ENCODE results near the gene STXBP5.

The STXBP5 gene

DNA sequence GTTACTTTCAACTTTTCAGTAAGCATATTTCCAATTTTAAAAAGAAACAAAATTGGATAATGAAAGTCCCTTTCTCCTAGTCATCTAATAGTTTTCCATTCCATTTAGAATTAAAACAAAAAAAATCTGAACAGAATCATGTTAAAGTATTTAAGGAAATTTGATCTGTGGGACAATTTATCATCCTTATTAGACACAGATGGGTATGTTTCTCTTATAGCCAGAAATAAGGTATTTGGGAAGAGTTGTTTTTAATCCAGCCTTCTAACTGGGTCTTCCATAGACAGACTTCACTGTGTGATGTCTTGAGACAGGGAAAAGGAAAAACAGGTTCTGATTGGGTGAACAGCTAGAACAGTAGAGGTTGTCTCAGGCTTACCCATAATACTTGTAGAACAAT, 39.5 kb upstream of the STXBP5 start:
- no peaks in the 10 kb centered on the region for H3K36me3 ChIP-seq (ENCODE audit: control insufficient read depth, insufficient read depth, low read length)

DNA sequence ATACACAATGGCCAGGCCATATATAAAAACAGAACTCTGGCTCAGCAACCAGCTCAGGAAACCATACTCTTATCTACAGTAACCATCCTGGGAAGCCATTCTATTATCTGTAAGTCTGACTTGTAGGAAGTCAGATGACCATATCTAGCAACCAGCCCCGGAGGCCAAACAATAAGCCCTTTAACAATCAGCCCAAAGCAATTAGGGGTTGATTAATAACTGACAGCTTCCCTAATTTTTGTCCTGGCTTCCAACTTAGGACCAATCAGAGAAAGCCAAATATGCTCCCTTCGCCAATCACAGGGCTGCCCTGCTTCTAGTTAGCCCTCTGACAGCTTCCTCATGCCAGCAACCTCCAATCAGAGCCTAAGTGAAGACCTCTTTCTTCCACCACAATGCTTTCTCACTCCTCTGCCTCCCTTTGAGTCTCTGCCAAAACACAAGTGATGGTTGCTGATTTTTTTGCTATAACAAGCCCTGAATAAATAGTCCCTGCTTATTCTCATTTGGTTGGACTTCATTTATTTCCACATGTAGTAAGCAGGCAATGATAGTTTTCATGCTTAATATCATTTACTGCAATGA, 37.8 kb upstream of the STXBP5 start:
- H3K27ac ChIP-seq (ENCODE audit: low read length): no peak overlapping the region
- no peaks in the 10 kb centered on the region for H3K4me1 ChIP-seq (ENCODE audit: control insufficient read depth, insufficient read depth, low read length)
- WGBS (ENCODE audit: insufficient coverage, insufficient read length): no CpG with 5 or more reads among the region's 2 CpGs
- H3K9me3 ChIP-seq (ENCODE audit: control insufficient read depth, insufficient read depth, low read length): no peaks in the 10 kb centered on the region
- H3K4me3 ChIP-seq (ENCODE audit: low read length): no peak overlapping the region
- DNase-seq (ENCODE audit: low read depth, low spot score): no peak
- no peaks in the 10 kb centered on the region for H3K36me3 ChIP-seq (ENCODE audit: control insufficient read depth, insufficient read depth, low read length)
- no peaks in the 10 kb centered on the region for H3K27me3 ChIP-seq (ENCODE audit: control insufficient read depth, insufficient read depth, low read length)

More for the DNA sequence above, 39.5 kb upstream of the STXBP5 start:
- Histone ChIP-seq H3K9me3 (ENCODE audit: control insufficient read depth, insufficient read depth, low read length) (no peaks in the 10 kb centered on the region), H3K27ac (ENCODE audit: low read length) (no peak overlapping the region), H3K27me3 (ENCODE audit: control insufficient read depth, insufficient read depth, low read length) (no peaks in the 10 kb centered on the region), H3K4me1 (ENCODE audit: control insufficient read depth, insufficient read depth, low read length) (no peaks in the 10 kb centered on the region), H3K4me3 (ENCODE audit: low read length) (no peak overlapping the region)
- DNase-seq (ENCODE audit: low read depth, low spot score): no peak

DNA sequence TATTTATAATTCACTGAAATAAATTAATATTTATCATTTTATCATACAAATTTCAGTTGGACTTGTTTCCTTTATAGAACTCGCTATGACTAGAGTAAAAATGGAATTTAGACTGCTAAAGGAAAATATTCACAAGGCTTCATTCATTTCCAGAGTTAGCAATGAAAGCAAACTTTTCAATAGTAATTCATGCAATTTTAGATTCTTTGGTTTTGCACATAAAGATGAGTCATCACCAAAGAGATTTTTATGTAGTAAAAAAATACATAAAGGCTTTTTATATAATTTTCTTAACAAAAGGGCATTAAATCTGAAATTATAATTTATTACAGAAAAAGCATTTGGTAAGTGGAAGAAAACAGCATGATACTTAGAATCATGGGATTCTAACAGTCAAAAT, 37.2 kb upstream of the STXBP5 start:
- Histone ChIP-seq H3K36me3 (ENCODE audit: control insufficient read depth, insufficient read depth, low read length) (no peaks in the 10 kb centered on the region), H3K4me1 (ENCODE audit: control insufficient read depth, insufficient read depth, low read length) (no peaks in the 10 kb centered on the region), H3K27ac (ENCODE audit: low read length) (no peak overlapping the region), H3K9me3 (ENCODE audit: control insufficient read depth, insufficient read depth, low read length) (no peaks in the 10 kb centered on the region), H3K27me3 (ENCODE audit: control insufficient read depth, insufficient read depth, low read length) (no peaks in the 10 kb centered on the region), H3K4me3 (ENCODE audit: low read length) (no peak overlapping the region)
- DNase-seq (ENCODE audit: low read depth, low spot score): no peak
- no CpG with 5 or more reads among the region's 1 CpG for WGBS (ENCODE audit: insufficient coverage, insufficient read length)

DNA sequence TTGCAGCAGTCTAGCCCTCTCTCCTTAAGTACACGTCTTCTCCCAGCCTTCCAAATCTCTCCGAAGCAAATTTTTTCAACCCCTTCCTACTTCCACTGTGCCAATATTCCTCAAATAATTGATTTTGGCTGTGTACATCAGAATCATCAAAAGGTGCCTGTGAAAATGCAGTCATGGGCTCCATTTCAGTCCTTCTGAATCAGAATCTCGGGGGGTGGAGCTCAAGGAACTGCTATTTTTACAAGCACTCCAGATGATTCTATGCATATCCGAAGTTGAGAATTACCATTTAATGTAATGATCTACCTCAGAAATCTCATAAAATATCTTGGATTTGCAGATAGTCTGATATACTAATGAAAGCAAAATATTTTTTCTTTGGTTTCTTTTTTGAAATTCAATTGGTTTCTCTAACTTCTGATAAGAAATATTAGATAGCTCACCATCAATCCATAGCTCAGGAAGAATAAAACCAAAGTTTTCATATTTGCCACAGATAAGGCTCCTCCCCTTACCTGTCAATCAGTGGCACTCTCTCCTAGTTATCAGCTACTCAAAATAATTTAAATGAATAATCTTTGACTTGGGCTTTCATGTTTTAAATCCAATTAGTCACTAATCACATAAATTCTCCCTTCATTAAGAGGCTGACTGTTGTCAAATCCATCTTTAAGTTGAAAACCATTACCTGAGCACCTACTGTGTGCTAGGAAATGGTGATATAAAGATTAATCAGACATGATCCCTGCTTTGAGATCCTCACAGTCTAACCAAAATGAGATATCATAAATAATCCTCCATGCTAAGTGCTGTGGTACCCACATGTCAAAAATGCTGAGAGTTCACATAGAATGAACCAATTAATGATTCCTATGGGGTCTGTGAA, 36.4 kb upstream of the STXBP5 start:
- Histone ChIP-seq H3K27ac (ENCODE audit: low read length) (no peak overlapping the region), H3K4me1 (ENCODE audit: control insufficient read depth, insufficient read depth, low read length) (no peaks in the 10 kb centered on the region), H3K27me3 (ENCODE audit: control insufficient read depth, insufficient read depth, low read length) (no peaks in the 10 kb centered on the region), H3K4me3 (ENCODE audit: low read length) (no peak overlapping the region), H3K36me3 (ENCODE audit: control insufficient read depth, insufficient read depth, low read length) (no peaks in the 10 kb centered on the region), H3K9me3 (ENCODE audit: control insufficient read depth, insufficient read depth, low read length) (no peaks in the 10 kb centered on the region)
- WGBS (ENCODE audit: insufficient coverage, insufficient read length): no CpG with 5 or more reads among the region's 4 CpGs
- no peak for DNase-seq (ENCODE audit: low read depth, low spot score)

DNA sequence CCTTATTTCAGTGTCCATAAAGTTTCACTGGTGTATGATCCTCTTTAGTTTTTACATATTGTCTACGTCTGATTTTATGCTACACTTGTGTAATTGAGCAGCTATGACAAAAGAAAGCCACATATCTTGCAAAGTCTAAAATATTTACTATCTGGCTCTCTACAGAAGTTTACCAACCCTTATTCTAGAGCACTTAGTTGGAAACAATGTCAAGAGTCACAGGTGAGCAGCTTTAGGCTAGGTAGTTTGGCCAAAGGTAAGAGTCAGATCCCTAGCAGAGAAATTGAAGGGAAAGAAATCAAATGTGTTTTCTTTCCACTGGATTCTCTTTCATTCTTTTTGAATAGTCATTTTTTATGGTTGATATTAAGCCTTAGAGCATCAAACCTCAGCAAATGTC, 34.7 kb upstream of the STXBP5 start:
- Histone ChIP-seq H3K36me3 (ENCODE audit: control insufficient read depth, insufficient read depth, low read length) (no peaks in the 10 kb centered on the region), H3K9me3 (ENCODE audit: control insufficient read depth, insufficient read depth, low read length) (no peaks in the 10 kb centered on the region), H3K4me1 (ENCODE audit: control insufficient read depth, insufficient read depth, low read length) (no peaks in the 10 kb centered on the region), H3K27ac (ENCODE audit: low read length) (no peak overlapping the region), H3K27me3 (ENCODE audit: control insufficient read depth, insufficient read depth, low read length) (no peaks in the 10 kb centered on the region), H3K4me3 (ENCODE audit: low read length) (no peak overlapping the region)
- WGBS (ENCODE audit: insufficient coverage, insufficient read length): no CpG with 5 or more reads among the region's 1 CpG
- no peak for DNase-seq (ENCODE audit: low read depth, low spot score)

DNA sequence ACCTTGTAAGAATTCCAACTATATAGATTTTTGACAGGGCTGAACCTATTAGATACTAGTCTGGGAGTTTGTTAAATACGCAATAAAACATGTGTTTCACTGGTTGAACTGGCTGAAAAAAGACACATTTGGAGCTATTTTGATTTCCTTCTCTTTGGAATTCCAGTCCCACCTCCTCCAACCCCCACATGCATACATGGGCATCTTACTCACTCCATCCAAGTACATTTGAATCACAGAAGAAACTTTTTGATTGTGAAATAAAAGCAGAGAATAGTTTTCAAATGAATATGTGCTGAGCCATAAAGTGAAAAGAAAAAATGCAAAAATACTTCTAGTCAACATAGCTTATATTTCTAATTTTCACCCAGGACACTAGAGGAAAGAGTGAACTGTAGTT, 33.9 kb upstream of the STXBP5 start:
- no peaks in the 10 kb centered on the region for H3K4me1 ChIP-seq (ENCODE audit: control insufficient read depth, insufficient read depth, low read length)
- H3K27ac ChIP-seq (ENCODE audit: low read length): no peak overlapping the region
- DNase-seq (ENCODE audit: low read depth, low spot score): no peak

DNA sequence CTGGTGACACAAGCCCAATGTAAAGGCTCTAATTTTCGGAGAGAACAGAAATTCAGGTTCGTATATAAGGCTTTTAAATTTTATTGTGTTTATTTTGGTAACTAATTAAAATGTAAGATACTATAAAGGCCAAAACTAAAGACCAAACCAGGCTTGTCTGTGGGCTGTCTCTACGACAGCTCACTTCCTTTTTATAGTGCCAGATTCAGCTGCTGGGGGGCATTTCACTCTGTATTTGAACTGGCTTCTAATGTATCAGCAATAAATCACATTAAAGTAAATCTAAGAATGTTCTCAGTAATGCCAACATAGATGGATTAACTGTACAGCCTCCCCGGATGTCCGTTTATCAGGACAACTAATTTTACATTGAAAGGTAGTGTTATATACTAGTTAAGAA, 31.1 kb upstream of the STXBP5 start:
- Histone ChIP-seq H3K4me1 (ENCODE audit: control insufficient read depth, insufficient read depth, low read length) (no peaks in the 10 kb centered on the region), H3K27ac (ENCODE audit: low read length) (no peak overlapping the region), H3K27me3 (ENCODE audit: control insufficient read depth, insufficient read depth, low read length) (no peaks in the 10 kb centered on the region), H3K36me3 (ENCODE audit: control insufficient read depth, insufficient read depth, low read length) (no peaks in the 10 kb centered on the region), H3K4me3 (ENCODE audit: low read length) (no peak overlapping the region), H3K9me3 (ENCODE audit: control insufficient read depth, insufficient read depth, low read length) (no peaks in the 10 kb centered on the region)
- DNase-seq (ENCODE audit: low read depth, low spot score): no peak
- WGBS (ENCODE audit: insufficient coverage, insufficient read length): no CpG with 5 or more reads among the region's 5 CpGs

More for the DNA sequence above, 33.9 kb upstream of the STXBP5 start:
- H3K4me3 ChIP-seq (ENCODE audit: low read length): no peak overlapping the region
- no peaks in the 10 kb centered on the region for H3K27me3 ChIP-seq (ENCODE audit: control insufficient read depth, insufficient read depth, low read length)
- H3K9me3 ChIP-seq (ENCODE audit: control insufficient read depth, insufficient read depth, low read length): no peaks in the 10 kb centered on the region
- no peaks in the 10 kb centered on the region for H3K36me3 ChIP-seq (ENCODE audit: control insufficient read depth, insufficient read depth, low read length)
- WGBS (ENCODE audit: insufficient coverage, insufficient read length): no CpG with 5 or more reads among the region's 1 CpG

DNA sequence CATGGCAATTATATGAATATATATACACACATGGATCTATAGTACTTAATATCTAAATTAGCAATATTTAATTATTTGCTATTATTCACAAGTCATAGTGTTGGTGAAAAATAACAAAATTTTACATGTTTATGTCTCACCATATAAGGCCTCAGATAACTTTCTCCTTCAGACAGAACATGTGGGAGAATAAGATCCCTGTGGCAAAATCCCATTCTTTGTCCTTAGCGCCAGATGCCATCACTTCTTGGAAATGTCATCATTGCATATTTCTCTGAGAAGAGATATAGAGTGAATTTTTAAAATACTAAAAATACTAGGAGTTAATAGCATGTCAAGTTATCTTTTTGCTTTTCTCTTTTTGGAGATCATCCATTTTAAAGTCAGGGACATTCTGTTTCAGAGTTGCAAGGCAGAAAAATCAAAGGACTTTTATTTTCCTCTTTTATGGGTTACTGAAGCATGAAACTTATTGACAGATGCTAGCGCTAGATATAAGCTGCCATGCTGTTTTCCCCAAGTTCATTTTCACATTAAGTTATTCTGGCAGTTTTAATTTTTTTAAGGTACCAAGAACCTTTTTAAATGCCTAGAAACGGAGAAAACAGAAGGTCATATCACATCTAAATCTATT, 30.4 kb upstream of the STXBP5 start:
- no peak for DNase-seq (ENCODE audit: low read depth, low spot score)
- H3K4me1 ChIP-seq (ENCODE audit: control insufficient read depth, insufficient read depth, low read length): no peaks in the 10 kb centered on the region
- H3K4me3 ChIP-seq (ENCODE audit: low read length): no peak overlapping the region
- no peaks in the 10 kb centered on the region for H3K36me3 ChIP-seq (ENCODE audit: control insufficient read depth, insufficient read depth, low read length)
- no peak overlapping the region for H3K27ac ChIP-seq (ENCODE audit: low read length)
- WGBS (ENCODE audit: insufficient coverage, insufficient read length): no CpG with 5 or more reads among the region's 3 CpGs
- H3K27me3 ChIP-seq (ENCODE audit: control insufficient read depth, insufficient read depth, low read length): no peaks in the 10 kb centered on the region
- no peaks in the 10 kb centered on the region for H3K9me3 ChIP-seq (ENCODE audit: control insufficient read depth, insufficient read depth, low read length)

DNA sequence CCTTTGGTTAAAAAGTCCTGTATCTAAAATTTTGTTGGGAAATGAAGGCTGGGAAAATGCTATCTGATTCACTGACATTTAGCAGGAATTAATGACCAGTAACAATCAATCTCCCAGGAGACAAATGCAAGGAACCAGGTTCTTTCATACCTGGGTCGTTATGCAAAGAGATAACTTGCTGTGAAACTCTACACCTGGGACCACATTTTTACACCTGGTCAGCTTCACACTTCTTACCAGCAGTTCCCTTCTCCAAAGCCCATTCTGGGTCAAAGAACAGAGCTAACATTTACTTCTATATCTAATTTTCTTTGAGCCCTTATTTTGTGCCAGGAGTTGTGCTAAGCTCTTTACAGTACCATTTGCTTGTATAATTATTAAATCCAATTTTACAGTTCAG, 27.4 kb upstream of the STXBP5 start:
- no peaks in the 10 kb centered on the region for H3K9me3 ChIP-seq (ENCODE audit: control insufficient read depth, insufficient read depth, low read length)
- WGBS (ENCODE audit: insufficient coverage, insufficient read length): no CpG with 5 or more reads among the region's 1 CpG
- no peaks in the 10 kb centered on the region for H3K4me1 ChIP-seq (ENCODE audit: control insufficient read depth, insufficient read depth, low read length)
- no peak overlapping the region for H3K4me3 ChIP-seq (ENCODE audit: low read length)
- H3K36me3 ChIP-seq (ENCODE audit: control insufficient read depth, insufficient read depth, low read length): no peaks in the 10 kb centered on the region
- H3K27ac ChIP-seq (ENCODE audit: low read length): no peak overlapping the region
- no peaks in the 10 kb centered on the region for H3K27me3 ChIP-seq (ENCODE audit: control insufficient read depth, insufficient read depth, low read length)
- DNase-seq (ENCODE audit: low read depth, low spot score): no peak

DNA sequence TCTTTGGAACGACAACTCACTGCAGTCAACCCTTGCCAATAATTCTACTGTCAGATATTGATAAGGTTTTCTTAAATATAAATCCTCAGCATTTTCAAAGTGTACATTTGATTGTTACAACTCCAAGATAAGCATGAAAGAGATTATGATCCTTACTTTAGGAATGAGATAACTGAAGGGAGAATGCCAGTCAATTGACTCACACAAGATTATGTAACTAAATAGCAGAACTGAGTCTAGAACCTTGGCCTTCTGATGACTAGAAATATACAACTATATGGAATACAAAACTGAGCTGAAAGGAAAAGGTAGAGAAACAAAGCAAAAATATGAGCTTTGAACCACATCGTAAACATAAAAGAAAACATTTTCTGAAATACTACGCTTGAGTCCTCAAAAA, 26.9 kb upstream of the STXBP5 start:
- Histone ChIP-seq H3K4me3 (ENCODE audit: low read length) (no peak overlapping the region), H3K27ac (ENCODE audit: low read length) (no peak overlapping the region), H3K36me3 (ENCODE audit: control insufficient read depth, insufficient read depth, low read length) (no peaks in the 10 kb centered on the region), H3K4me1 (ENCODE audit: control insufficient read depth, insufficient read depth, low read length) (no peaks in the 10 kb centered on the region), H3K9me3 (ENCODE audit: control insufficient read depth, insufficient read depth, low read length) (no peaks in the 10 kb centered on the region), H3K27me3 (ENCODE audit: control insufficient read depth, insufficient read depth, low read length) (no peaks in the 10 kb centered on the region)
- no peak for DNase-seq (ENCODE audit: low read depth, low spot score)
- WGBS (ENCODE audit: insufficient coverage, insufficient read length): no CpG with 5 or more reads among the region's 3 CpGs
